Melanocyte of skin (primary cell): ENCODE results near the gene TBC1D14. TPM values are rescaled to one million over a fixed set of nuclear protein-coding genes. Genes with fewer than 3 reads are reported as not detected.

Experiments used
- total RNA-seq, 2 donors: library from RNA; depleted of rRNA; stranded (reverse); fragments of >200 nt; gene quantifications; 2 replicates each; pipeline ENCODE4 v1.2.3, GENCODE V29; 2012

The TBC1D14 gene
- total RNA-seq, result 10 to 100 TPM; 56.1 to 73.3 TPM

GRCh38 chr4:6909113-6909969 is at the start of gene TBC1D14:
TSS of gene TBC1D14 (plus strand) at chr4:6909826. CDS start at chr4:6923390, 13,564 bp downstream.

GRCh38 chr4:7043284-7044136 is 133.9 kb downstream of the TBC1D14 start, which contains the start of gene TADA2B:
TSS of gene TADA2B (plus strand) at chr4:7043372. CDS start at chr4:7043580, 208 bp downstream.

GRCh38 chr4:7067452-7068278 is 158.0 kb downstream of the TBC1D14 start, which contains the start of gene GRPEL1:
TSS of gene GRPEL1 (minus strand) at chr4:7068064. CDS start at chr4:7068032, 32 bp downstream.

Other genes starting within 250 kb of the TBC1D14 start
- not detected for gene S100P, start 215.9 kb upstream of the TBC1D14 start, total RNA-seq
- gene MRFAP1L1, start 200.0 kb upstream of the TBC1D14 start, total RNA-seq, result 10 to 100 TPM; 29.9 to 37.6 TPM
- 10 to 100 TPM in 1 of 2 donors, 1 to 10 TPM in 1; 9.6 to 11.3 TPM for gene BLOC1S4, start 193.7 kb upstream of the TBC1D14 start, total RNA-seq
- gene KIAA0232, start 127.1 kb upstream of the TBC1D14 start, total RNA-seq, result 10 to 100 TPM; 11.7 to 16.5 TPM
- gene TADA2B, start 133.5 kb downstream of the TBC1D14 start, total RNA-seq, result 10 to 100 TPM; 13.7 to 15.8 TPM
- gene GRPEL1, start 158.2 kb downstream of the TBC1D14 start, total RNA-seq, result 10 to 100 TPM; 18.6 to 56.3 TPM